Stimulated activated CD8-positive, alpha-beta memory T cell treated with anti-CD3 and anti-CD28 coated beads, Interleukin-7, amount 100 ng/mL, for 4 hours (primary cell): Measurements from ENCODE around the gene SLC16A13.
"Not testable (repeated sequence)": the region's sequence is repeated elsewhere in the genome, so short reads cannot be mapped to it uniquely, and the experiment has no call there.

Experiments
- DNase-seq, 2 donors: peaks; one replicate each; pipeline ENCODE4 v3.0.0-alpha.2; 2020; ENCODE audit warnings: low read depth in 2 of 2

SLC16A13 gene, protein sequence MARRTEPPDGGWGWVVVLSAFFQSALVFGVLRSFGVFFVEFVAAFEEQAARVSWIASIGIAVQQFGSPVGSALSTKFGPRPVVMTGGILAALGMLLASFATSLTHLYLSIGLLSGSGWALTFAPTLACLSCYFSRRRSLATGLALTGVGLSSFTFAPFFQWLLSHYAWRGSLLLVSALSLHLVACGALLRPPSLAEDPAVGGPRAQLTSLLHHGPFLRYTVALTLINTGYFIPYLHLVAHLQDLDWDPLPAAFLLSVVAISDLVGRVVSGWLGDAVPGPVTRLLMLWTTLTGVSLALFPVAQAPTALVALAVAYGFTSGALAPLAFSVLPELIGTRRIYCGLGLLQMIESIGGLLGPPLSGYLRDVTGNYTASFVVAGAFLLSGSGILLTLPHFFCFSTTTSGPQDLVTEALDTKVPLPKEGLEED

DNA sequence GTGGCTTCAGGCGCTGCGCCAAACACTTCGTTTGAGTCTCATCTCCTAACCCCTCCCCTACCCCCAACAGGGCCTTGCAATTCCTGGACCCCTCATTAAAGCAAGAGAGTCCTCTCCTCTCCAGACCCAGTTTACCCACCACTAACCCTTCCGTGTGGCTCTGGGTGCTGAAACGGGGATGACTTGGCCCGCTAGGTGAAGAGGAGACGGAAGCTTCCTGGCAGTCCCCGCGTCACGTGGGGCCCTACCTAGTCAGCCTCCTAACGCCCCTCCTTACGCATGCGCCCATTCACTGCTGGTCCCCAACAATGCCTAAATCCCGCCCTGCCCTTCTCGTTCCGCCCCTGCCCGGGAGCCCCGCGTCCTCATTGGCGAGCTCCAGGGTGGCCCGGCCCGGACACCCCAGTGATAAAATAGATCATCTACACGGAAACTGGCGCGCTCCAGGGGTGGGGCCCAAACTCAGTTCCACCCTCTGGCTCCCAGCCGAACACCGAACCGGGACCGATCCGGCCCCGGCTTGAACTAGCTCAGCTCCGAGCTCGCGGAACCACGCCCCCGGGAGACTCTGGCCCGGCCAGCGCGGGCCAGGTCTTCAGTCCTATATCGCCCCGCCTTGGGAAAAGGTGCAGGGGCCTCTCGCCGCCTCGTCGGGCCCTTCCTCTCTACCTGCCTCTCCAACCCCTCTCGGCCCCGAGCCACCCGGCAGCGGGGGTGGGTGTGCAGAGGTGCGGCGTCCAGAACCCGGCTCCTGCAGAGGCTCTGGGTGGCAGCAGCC, at the start of gene SLC16A13:
SLC16A13 (plus strand) TSS at position 425 of the 778 bp plus-strand sequence. CDS start 368 bp downstream, outside the sequence.
- DNase-seq, result peak; percentile 97 to 98

DNA sequence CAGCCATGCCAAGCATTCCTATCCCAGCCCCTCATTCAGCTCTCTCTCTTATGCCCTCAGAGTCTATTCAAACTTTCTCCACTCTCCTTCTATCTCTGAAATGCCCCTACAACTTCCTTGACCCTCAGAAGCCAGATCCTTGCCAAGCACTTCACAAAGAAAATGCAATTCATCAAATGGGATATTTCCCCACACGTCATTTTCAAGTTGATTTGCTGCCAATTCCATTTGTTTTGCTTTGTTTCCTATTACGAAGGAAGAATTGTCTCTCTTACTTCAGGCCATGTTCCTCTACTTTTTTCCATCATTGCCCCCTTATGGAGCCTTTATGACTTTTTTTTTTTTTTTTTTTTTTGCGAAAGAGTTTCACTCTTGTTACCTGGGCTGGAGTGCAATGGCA, 49.1 kb upstream of the SLC16A13 start:
- DNase-seq, result no peak

DNA sequence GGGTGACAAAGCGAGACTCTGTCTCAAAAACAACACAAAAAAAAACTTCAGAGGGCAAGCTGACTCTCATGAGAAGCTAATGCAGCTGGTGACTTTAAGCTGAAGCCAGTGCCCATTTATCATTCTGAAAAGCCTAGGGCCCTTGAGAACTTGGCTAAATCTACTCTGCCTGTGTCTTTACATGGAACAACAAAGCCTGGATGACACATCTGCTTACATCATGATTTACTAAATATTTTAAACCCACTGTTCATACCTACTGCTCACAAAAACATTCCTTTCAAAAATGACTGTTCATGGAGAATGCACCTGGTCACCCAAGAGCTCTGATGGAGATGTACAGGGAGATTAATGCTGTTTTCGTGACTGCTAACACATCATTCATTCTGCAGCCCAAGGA, 46.0 kb upstream of the SLC16A13 start:
- no peak for DNase-seq

DNA sequence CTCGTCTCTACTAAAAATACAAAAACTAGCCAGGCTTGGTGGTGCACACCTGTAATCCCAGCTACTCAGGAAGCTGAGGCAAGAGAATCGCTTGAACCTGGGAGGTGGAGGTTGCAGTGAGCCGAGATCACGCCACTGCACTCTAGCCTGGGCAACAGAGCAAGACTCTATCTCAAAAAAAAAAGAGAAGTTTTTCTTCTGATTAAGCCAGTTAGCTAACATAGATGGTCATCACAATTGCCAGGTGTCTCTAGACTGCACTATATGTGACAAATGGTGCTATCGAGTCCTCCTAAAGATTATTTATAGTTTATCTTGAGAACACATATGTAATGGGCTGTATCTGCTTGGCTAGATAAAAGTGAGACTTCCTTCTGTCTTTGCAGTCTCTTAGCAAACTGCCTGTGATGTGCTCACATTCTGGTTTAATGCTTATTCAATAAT, 42.2 kb upstream of the SLC16A13 start:
- DNase-seq, result not testable (repeated sequence)

DNA sequence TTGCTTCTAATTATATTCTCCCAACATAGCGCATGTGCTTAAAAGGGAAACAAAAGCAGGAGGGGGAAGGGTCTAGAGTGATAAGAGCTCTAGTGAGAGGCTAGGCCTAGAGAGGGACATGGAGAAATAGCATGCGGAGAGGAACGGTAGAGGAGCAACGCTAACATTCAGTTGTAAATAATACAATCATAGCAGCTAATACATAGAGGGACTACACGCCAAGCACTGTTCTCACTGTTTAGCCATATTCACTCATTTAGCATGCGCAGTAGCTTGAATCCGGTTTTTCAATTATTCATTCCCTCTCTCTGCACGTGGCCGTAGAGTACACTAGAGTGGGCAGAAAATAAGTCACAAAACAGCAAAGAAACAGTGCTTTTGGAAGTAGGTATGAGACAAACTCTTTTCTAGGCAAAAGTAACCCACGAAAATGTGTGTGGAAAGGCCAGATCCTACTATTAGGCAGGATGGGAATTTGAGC, 41.7 kb upstream of the SLC16A13 start:
- DNase-seq, result no peak

DNA sequence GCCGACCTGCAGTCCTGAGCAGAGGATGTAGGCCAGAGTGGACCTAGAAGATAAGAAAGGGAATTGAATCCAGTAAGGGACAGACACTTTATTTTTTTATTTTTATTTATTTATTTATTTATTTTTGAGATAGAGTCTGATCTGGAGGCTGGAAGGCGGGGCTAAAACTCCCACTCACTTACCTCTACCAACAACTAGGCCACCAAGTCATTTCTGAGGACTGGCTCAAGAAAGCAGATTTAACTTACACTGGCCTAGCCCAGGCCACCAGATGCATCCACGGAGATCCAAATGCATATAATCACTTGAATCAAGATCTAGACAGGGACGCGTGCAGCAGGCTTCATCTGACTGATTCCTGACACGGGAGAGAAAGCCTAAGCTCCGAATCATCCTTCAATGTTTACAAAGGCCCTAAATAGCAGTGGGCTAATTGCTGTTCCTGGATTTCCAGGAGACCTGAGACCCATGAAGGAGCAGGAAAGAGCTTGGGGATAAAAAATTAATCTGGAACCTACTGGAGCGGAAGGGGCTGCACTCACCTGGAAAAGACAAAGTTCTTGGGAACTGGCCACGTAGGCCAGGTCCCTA, 41.1 kb upstream of the SLC16A13 start:
- DNase-seq, result no peak

DNA sequence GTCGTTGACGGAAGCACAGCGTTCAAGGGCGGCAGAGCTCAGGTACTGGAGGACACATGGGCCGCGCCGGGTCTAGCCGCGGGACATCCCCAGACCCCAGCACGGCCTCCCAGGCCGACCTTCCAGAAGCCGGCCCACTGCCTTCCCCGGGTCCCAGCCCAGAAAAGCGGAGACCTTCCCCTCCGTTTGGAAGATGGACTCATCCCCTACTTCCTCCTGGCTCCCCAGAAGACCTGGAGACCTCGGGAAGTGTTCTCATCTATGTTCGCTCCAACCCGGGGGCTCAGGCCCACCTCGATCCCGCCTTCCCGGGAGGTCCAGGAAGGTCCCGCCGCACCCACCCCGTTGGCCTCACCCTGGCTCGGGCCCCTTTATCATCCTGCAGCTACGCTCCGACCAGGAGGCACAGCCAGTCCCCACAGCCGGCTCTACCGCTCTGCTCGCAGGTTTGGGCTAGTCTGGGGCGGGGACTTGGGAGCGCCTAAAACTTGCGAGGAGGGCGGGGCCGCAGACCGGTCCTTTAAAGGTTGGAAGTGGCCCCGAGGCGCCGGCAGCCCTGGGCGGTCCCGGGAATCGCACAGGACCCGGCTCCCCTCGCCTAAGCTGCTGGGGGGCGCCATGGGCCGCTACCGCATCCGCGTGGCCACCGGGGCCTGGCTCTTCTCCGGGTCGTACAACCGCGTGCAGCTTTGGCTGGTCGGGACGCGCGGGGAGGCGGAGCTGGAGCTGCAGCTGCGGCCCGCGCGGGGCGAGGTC, 40.1 kb upstream of the SLC16A13 start, which contains the start of gene ALOX12:
ALOX12 (plus strand) TSS at position 550 of the 756 bp plus-strand sequence; CDS start at position 619, 69 bp downstream.
- DNase-seq, result no peak

DNA sequence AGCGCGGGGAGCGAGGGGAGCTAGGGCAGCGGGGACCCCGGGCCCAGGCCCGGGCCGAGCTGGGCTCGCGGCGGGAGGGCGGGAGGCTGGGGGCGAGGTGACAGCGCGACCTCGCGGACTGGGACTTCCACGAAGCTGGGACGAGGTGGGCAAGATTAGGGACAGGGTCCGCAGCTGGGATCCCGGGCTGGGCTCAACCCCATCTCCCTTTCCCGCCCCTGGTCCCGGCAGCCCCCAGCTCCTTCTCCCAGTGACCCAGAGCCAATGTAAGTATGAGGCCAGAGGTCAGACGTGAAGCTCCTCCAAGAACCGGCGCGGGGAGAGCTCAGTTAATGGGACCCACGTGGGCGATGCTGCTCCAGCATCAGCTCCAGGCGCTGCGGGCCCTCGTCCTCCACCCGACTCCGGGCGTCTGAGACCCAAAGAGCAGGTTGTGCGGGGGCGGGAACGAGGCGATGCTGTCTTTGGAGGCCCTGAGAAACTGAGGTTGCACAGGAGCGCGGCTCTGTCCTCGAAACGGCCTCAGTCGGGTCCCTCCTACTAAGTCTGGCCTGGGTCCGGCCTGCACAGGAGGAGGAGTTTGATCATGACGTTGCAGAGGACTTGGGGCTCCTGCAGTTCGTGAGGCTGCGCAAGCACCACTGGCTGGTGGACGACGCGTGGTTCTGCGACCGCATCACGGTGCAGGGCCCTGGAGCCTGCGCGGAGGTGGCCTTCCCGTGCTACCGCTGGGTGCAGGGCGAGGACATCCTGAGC, 39.4 kb upstream of the SLC16A13 start:
- no peak for DNase-seq

DNA sequence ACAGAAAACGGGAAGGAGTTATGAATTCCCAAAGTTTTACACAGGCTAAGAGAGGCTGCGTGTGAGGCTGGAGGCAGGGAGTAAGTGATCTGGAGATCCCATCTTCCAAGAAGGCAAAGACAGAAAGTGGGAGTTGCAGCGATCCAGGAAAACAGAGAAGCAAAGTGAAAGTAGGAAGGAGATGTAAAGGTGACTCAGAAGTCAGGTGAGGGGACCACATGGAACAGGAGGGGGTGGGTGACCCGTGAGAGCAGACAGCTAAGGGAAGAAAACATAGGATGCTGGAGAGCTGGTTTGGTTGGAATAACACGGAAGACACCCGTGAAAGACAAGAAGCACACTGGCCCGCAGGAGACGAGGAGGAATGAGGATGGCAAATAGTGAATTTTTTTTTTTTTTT, 38.6 kb upstream of the SLC16A13 start:
- DNase-seq, result no peak

DNA sequence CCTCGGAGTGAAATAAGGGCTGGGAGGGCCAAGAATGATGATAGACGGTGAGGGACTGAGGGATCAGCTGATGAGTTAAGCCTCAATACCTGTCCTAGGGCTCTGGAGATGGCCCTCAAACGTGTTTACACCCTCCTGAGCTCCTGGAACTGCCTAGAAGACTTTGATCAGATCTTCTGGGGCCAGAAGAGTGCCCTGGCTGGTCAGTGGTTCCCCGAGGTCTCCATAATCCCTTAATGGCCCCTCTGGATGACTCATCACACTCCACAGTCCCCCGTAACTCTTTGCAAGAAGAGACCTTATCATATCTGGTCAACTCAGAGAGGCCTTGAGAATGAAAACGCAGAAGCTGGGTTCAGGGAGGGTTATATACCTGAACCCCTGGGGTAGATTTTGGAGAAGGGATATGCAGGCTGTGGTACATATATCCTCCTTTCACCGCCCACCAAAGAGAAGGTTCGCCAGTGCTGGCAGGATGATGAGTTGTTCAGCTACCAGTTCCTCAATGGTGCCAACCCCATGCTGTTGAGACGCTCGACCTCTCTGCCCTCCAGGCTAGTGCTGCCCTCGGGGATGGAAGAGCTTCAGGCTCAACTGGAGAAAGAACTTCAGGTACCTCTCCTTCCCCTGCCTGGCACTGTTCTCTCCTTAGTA, 36.8 kb upstream of the SLC16A13 start:
- DNase-seq, result no peak

DNA sequence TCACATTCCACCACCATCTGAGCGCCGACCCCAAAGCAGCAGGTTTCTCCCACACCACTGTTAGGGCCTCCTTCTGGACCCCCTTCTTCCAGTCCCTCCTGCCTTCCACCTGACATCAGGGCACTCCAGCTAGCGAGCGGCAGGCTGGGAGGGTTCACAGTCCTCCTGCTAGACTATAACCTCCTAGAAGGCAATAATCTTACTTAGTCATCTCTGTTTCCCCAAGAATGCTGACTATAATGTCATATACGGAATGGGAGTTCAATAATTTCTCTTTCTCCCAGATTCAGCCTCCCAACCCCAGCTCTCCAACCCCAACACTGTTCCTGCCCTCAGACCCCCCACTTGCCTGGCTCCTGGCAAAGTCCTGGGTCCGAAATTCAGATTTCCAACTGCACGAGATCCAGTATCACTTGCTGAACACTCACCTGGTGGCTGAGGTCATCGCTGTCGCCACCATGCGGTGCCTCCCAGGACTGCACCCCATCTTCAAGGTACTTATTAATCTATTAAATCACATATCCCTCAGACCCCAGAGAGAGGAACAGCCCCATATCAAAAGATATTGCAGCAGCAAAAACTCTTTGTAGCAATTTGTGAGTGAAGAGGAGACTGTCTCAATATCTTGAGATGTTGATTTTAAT, 34.4 kb upstream of the SLC16A13 start:
- DNase-seq, result no peak

DNA sequence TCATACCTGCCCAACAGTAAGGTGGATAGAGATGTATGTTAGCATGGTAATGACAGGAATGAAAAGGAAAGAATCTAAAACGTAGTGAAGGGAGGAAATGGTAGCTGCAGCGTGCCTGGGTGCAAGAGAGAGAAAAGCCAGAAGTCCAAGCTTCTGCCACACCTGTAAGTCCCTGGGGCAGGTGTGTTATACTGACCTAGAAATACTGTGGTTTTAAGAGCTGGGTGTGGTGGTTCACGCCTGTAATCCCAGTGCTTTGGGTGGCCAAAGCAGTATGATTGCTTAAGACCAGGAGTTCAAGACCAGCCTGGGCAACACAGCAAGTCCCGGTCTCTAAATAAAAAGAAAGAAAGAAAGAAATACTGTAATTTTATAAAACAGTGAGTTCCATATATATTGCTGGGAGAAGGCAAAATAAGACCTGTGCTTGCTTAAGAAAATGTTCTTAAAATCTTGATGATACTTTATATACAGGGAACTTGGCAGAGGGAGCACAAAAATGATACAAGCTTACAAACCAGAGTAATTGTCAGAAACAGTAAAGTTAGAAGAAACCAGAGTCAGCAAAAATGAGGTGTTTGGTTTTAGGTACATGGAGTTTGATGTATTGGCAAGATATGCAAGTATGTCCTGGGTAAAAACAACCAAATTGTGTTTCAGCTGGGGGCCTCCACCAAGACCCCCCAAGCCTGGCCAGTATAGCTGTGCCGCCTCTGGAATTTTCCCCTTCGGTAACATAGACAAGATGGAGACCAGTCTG, 33.3 kb upstream of the SLC16A13 start:
- no peak for DNase-seq

DNA sequence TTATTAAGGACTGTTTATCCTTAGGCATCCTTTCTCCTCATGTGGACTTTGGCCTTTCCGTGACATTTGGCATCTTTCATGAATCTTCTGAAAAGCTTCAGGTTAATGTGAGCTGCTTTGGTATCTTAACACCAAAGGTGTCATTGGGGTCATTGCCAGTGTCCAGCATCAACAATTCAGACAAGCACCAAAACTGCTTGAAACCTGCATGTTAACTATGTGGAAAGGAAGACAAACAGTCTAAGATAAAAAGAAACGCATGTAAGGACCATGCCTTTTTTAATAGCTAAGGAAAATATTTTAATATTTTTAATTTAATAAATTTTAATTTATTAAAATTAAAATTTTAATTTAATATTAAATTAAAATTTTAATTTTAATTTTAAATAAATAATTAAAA, 32.1 kb upstream of the SLC16A13 start:
- DNase-seq, result no peak

DNA sequence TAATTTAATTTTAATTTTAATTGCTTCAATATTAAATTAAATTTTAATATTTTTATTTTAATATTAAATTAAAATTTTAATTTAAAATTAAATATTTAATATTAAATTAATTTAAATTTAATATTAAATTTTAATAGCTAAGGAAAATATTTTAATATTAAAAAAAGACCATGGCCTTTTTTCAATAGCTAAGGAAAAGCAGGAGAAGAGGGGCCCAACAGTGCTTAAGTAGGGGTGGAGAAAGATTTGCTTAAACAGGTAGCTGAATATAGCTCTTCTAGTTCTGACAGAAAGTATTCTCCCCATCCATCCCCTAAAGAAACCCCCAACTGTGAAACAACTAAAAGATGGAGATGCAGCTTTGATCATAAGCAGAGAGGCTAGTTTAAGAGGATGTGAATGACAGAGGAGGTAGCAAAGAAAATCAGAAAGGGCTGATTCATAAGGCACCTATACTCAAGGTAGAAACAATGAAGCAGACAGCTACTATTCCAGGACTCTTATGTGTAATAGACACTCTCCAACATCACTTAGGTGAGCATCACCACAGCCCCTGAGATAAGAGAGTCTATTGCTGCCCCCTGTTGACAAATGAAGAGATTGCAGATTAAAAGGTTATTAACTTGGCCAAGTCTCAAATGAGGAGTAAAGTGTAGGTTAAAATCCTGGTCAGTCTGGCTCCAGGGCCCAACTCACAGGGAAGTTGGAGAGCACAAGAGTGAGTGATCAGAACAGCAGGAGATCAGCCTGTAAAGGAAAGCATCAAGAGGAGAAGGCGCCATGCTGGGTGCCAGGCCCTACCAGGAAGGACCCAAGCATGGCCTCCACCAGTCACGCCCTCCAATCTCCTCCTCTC, 31.2 kb upstream of the SLC16A13 start:
- no peak for DNase-seq

DNA sequence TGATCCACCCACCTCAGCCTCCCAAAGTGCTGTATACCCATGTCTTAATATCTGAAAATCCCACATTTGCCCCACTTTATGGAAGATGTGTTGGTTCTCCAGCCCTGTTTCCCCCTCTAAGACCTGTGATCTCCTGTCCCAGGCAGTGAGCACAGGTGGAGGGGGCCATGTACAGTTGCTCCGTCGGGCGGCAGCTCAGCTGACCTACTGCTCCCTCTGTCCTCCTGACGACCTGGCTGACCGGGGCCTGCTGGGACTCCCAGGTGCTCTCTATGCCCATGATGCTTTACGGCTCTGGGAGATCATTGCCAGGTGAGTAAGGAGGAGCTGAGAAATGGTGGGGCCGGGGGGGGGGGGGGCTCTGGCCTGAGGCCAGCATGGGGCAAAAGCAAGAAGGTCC, 30.1 kb upstream of the SLC16A13 start:
- no peak for DNase-seq

DNA sequence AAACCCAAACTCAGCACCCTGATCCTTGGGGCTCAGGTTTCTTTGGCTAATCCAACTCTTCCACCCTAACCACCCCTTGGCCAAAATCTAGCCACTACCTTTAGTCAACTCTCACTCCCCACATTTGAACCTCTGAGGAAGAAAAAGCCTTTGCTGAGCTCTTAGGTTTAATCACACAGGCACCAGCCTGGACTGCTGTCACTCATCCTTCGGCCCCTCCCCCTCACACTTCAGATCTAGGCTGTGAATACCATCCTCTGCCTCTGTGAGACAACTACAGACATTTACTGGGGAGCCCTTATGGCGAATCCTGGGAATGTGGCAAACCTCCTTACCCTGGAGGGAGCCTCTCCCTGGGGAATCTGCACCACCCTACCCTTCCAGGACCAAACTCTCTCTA, 28.7 kb upstream of the SLC16A13 start:
- no peak for DNase-seq

DNA sequence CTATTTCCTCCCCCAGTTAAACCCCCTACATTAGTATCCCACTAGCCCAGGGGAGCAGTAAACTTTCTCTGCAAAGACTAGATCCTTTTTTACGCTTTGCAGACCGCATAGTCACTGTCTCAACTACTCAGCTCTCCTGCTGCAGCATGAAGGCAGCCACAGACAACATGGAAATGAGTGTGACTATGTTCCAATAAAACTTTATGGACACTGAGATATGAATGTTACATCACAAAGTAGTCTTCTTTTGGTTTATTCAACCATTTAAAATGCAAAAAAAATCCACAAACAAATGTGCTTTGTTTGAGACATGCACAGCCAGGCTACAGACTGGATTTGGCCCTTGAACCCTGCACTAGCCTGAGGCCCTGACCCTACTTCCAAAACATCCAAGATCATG, 25.3 kb upstream of the SLC16A13 start:
- no peak for DNase-seq

DNA sequence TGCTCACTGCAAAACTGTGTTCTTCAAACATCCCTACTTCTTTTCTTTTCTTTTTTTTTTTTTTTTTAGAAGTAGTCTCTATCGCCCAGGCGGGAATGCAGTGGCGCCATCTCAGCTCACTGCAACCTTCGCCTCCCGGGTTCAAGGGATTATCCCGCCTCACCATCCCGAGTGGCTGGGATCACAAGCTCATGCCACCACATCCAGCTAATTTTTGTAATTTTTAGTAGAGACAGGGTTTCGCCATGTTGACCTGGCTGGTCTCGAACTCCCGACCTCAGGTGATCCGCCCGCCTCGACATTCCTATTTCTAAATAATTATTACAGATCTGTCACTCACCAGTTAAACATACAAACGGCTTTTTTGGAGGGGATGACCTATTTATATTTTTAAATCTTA, 24.4 kb upstream of the SLC16A13 start:
- DNase-seq, result no peak
